Measurements from ENCODE around the gene SEPTIN2.
A peak's percentile ranks its signal among the peaks of the same experiment; 100 is the strongest.
"Not testable (repeated sequence)": the region's sequence is repeated elsewhere in the genome, so short reads cannot be mapped to it uniquely, and the experiment has no call there.

The SEPTIN2 gene

GRCh38 chr2:241314226-241315092 is 1.3 kb upstream of the SEPTIN2 start:
- DNase-seq (ENCODE audit: low read depth in 2 of 2): peak in 1 of 2 experiments; percentile 7

- peak; percentile 97 to 98 for DNase-seq (ENCODE audit: low read depth in 2 of 2)
Measured at GRCh38 chr2:241315093-241315878, 439 bp upstream of the SEPTIN2 start, which contains the start of gene HDLBP. Gene HDLBP (minus strand): TSS chr2:241315672. CDS start chr2:241266869, 48,803 bp downstream.

DNA sequence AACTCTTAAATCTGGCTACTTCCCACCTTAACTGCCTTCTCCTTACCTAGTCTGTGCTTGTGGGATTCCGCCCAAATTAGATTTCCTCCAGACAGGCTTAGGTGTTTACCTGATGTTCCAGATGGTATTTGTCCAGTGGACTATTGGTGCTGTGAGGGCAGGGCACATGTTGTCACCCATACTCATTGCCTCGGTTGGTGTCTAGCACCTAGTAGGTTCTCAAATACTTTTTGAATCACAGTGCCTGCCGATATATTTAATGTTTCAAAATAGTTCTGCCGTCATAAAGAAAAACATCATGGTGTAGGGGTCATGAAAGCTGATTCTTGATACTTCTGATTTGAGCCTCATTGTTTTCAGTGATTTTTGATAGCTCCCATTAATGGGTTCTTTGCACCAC is 1.1 kb downstream of the SEPTIN2 start:
- DNase-seq (ENCODE audit: low read depth in 2 of 2): no peak

GRCh38 chr2:241317391-241317790 is 1.7 kb downstream of the SEPTIN2 start:
- DNase-seq (ENCODE audit: low read depth in 2 of 2): no peak

- not testable (repeated sequence) for DNase-seq (ENCODE audit: low read depth in 2 of 2)
Measured at GRCh38 chr2:241318830-241319229, 3.1 kb downstream of the SEPTIN2 start.

DNA sequence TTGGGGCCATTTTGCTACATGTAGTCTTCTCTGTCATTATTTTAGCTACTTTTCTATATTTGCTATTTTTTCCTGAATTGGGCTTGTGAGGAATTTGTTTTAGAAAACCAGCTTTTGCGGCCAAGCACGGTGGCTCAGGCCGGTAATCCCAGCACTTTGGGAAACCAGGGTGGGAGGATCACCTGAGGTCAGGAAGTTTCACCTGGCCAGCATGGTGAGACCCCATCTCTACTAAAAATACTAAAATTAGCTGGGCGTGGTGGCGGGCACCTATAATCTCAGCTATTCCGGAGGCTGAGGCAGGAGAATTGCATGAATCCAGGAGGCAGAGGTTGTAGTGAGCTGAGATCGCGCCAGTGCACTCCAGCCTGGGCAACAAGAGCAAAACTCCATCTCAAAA is 4.7 kb downstream of the SEPTIN2 start:
- no peak for DNase-seq (ENCODE audit: low read depth in 2 of 2)

DNA sequence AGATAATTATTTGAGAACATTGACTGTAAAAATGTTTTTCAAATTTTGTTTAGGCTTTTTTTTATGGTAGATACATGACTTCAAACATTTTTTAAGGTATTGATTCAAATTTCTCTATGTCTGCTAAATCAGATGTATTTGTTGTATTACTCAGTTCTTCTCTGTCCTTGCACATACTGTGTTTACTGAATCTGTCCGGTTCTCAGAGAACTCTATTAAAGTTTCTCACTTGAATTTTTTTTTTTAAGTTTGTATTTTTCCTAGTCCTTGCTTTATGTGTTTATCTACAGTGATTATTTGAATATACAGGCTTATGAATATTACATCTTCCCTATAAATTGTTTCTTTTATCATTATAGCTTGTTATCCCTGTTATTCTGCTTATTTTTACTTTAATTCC is 5.3 kb downstream of the SEPTIN2 start:
- no peak for DNase-seq (ENCODE audit: low read depth in 2 of 2)

DNA sequence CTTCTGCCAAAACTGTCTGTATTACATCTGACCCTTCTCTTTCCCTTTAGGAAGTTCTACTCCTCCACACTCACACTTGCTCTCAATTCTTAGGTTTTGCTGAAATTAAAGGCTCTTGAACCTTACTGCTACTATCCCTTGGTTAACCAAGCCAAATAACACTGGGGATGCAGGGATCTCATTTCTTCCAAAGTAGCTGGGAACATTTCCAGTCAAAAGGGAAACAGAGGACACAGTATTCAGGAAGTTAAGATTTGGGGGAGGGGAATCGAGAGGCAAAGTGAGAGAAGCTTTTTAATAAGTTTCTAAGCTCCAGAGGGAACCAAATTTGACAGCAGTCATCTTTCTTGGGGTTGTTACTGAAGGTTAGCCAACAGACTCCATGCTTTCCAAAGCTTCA is 6.2 kb downstream of the SEPTIN2 start:
- no peak for DNase-seq (ENCODE audit: low read depth in 2 of 2)

DNA sequence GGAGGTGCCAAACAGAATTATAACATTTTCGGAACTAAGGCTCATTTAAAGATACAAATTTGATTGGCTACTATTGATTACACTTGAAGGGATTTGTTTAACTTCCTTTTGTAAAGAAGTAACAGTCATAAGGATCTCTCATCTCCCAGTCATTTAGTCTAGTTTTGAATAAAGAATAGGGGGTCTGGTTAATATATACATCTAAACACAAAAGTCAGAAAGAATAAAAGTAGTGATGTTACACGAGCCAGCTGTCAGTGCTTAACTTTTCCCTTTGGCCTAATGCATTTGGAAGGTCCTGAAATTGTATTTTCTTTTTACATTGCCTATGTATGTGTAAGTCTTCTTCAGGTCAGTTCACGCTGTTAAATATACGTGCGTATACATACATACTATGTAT is 8.1 kb downstream of the SEPTIN2 start:
- no peak for DNase-seq (ENCODE audit: low read depth in 2 of 2)

DNA sequence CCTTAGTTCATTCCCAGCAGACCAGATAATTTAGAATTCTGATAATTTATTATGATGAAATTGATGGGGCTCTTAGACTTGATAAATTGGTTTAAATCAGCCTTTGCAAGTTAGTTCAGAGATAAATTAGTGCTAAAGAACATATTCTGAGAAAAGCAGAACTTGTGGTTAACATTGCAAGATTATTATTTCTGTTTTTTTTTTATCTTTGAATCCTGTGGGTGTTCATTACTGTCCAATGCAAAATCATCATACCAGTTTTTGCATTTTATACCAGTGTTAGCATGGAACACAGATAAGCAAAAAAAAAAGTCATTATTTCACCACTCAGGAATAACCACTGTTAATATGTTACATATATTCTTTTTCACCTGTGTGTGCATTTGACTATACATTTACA is 9.1 kb downstream of the SEPTIN2 start:
- DNase-seq (ENCODE audit: low read depth in 2 of 2): no peak

DNA sequence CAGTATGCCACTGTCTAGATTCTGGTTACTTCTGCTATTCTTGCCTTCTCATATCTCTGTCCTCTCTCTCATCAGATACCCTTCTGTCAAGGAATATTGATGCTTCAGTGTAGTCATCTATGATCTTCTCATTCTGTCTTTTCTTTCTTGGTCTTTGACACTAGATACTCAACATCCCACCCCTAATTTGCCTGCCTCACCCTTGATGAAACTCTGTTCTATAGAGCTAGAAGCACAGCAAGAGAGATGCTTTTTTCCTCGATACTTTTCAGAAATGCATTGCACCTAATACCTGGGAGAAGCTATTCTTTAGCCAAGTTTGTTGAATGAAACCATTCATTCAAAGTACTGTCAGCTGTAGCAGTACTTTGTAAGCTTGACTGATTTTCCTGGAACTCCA is 9.5 kb downstream of the SEPTIN2 start:
- no peak for DNase-seq (ENCODE audit: low read depth in 2 of 2)

DNA sequence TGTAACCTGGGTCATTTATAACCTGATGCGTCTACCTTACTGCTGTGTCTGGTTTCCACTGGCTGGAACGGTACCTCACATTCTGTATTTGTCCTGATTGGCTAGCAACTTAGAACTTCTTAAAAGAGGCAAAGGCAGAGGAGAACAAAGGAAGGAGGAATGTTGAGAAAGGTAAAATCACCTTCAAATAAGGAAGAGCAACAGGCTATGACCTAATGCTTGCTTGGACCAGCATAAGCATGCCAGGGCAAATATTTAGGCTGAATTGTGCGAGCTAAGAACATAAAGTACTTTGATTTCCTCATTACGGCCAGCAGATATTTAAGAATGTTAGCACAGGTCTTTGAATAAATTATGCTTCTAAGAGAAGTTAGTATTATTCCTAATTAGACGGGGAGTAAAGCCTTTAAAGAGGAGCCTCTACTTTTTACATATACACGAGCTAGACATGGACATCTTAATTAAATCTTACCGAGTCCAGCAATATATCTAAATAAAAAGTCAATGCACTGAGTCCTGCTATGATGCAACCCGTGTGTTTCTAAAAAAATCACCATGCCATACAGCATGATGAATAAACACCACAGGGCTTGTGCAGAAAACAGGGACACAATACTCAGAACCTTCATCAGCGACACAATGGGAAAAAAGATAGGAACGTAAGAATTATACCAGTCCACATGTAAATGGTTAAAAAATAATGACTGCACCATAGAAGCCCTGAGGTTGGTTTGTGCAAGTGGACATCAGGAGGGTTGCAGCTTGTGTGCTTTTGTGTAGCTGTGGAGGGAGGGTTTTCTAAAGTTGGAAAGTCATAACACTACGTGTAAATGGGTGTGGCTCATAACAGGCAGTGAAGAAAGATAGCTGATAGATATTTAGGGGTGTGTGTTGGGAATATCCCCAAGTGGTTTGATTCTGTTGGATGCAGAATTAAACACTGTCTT is 14.2 kb downstream of the SEPTIN2 start:
- DNase-seq (ENCODE audit: low read depth in 2 of 2): no peak

DNA sequence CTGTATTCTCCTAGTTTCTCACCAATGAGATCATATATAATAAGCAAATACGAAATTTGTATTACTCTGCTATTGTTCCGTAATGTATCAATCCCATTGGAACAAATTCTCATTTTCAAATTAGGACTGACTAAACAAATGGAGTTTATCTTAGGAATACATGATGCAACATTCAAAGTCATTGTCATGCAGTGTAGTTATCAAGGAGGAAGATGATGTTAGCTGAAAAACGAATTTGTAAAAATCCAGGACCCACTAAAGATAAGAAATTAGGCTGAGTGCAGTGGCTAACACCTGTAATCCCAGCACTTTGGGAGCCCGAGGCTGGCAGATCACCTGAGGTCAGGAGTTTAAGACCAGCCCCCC is 14.9 kb downstream of the SEPTIN2 start:
- no peak for DNase-seq (ENCODE audit: low read depth in 2 of 2)

GRCh38 chr2:241334813-241335212 is 19.1 kb downstream of the SEPTIN2 start:
- no peak for DNase-seq (ENCODE audit: low read depth in 2 of 2)

- DNase-seq (ENCODE audit: low read depth in 2 of 2): no peak
Measured at GRCh38 chr2:241339839-241340630, 24.3 kb downstream of the SEPTIN2 start.

GRCh38 chr2:241340631-241341163 is 25.0 kb downstream of the SEPTIN2 start:
- no peak for DNase-seq (ENCODE audit: low read depth in 2 of 2)

DNA sequence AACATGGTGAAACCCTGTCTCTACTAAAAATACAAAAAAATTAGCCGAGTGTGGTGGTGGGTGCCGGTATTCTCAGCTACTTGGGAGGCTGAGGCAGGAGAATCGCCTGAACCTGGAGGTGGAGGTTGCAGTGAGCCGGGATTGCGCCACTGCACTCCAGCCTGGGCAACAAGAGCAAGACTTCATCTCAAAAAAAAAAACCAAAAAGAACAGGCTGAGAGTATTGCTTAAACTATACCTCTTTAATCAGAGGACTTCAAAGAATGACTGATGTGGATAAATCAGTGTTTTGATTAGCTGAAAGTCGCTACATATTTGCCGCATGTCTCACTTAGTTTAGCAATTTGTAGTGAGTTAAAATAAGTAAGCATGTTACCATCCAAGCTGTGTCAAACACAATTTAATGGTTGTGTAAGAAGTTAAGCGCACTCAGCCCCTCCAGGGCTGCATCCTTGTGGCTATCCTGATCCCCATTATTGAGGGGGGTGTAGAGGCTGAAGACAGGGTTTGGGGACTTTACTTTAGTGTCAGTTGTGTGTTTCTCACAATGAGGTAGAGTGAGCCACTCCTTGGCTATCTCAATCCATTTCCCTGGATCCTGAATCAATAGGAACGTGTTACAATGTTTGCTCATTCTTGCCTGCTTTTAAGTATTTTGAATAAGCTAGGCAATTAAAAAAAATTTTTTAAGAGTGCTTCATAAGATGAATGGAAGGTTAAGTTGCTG is 29.4 kb downstream of the SEPTIN2 start:
- DNase-seq (ENCODE audit: low read depth in 2 of 2): peak in 1 of 2 experiments; percentile 6

DNA sequence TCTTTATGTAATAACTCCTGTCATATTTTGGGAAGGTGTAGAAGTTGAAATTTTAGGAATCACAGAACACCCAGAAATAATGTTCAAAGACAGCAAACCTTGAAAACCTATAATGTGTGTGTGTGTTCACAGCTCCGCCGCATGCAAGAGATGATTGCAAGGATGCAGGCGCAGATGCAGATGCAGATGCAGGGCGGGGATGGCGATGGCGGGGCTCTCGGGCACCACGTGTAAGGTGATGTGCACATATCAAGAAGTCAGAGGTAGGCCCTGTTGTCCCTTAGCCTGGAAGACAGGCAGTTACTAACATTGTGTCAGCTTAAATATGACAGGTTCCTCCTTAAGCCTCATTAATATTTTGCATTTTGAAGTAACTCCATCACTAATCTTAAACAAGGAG is 34.2 kb downstream of the SEPTIN2 start:
- no peak for DNase-seq (ENCODE audit: low read depth in 2 of 2)

DNA sequence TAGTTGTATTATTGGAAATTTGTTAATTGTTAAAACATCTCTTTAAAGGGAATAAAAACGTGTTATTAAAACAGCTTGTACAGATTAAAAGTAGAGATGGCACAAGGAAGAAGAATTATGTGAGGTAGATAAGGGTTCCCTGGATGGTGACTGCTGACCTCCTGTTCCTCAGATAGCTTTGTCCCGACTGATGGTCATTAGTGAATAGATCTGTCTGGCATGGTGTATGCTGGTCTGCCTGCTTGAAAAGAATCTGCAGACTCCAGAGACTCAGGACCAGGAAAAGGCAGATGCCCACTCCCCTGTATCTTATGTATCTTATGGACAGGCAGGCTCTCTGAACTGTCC is 34.8 kb downstream of the SEPTIN2 start:
- no peak for DNase-seq (ENCODE audit: low read depth in 2 of 2)
